Calu3 (cell line): ENCODE data around the gene LPXN. TPM values are rescaled to one million over a fixed set of nuclear protein-coding genes. Genes with fewer than 3 reads are reported as not detected.

Experiments
- BruUV-seq: library from RNA; stranded (reverse); fragments of 400-500 nt; replicated peaks from 2 replicates; lab custom pipeline; 2021; lab: Mats Ljungman, UMichigan
- CTCF ChIA-PET: fragments of 300-600 bp; sonication (Branson Sonifier 250); formaldehyde crosslinking; loops from one replicate; lab custom pipeline; 2022; ENCODE audit warnings: antibody characterized with exemption; lab: Charles Lee
- DNase-seq: peaks from one replicate; pipeline ENCODE4 v3.0.0; 2022
- H3K27ac Mint-ChIP-seq: one replicate; pipeline ENCODE4 v1.8.0; 2022; ENCODE audit warnings: mixed read lengths; ENCODE audit not compliant: unreplicated experiment
- H3K27me3 Mint-ChIP-seq: one replicate; pipeline ENCODE4 v1.8.0; 2022; ENCODE audit warnings: mixed read lengths; ENCODE audit not compliant: unreplicated experiment
- H3K36me3 Mint-ChIP-seq: one replicate; pipeline ENCODE4 v1.8.0; 2022; ENCODE audit warnings: mild to moderate bottlenecking, moderate library complexity, mixed read lengths; ENCODE audit not compliant: insufficient read depth, unreplicated experiment
- H3K4me1 Mint-ChIP-seq: one replicate; pipeline ENCODE4 v1.8.0; 2022; ENCODE audit warnings: mild to moderate bottlenecking, low read depth, mixed read lengths; ENCODE audit not compliant: unreplicated experiment
- H3K4me3 Mint-ChIP-seq: one replicate; pipeline ENCODE4 v1.8.0; 2022; ENCODE audit warnings: mild to moderate bottlenecking, low read depth, moderate library complexity, mixed read lengths; ENCODE audit not compliant: unreplicated experiment
- H3K9me3 Mint-ChIP-seq: one replicate; pipeline ENCODE4 v1.8.0; 2022; ENCODE audit warnings: low read depth, mixed read lengths; ENCODE audit not compliant: unreplicated experiment
- CTCF ChIP-seq: fragments of 200-600 bp; IDR thresholded peaks from one replicate; pipeline ENCODE4 v1.8.0; 2022; ENCODE audit warnings: antibody characterized with exemption; ENCODE audit not compliant: unreplicated experiment
- intact Hi-C: fragments of 100-400 bp; cut with micrococcal nuclease; formaldehyde crosslinking; loops from one replicate; pipeline ENCODE4 v1.10.0; 2022; ENCODE audit not compliant: unreplicated experiment
- total RNA-seq: library from RNA; stranded (reverse); gene quantifications from 2 replicates; pipeline ENCODE4 v1.2.3, GENCODE V29; 2022

Gene LPXN
- total RNA-seq, 1 experiment from 2014 or later: 4.0 TPM

- Mint-ChIP-seq H3K36me3 (peaks cover 12% of the 10 kb centered on the region), H3K9me3 (no peaks in the 10 kb centered on the region), H3K27ac (no peak overlapping the region), H3K4me3 (no peak overlapping the region), H3K4me1 (peaks cover 31% of the 10 kb centered on the region), H3K27me3 (no peaks in the 10 kb centered on the region)
- no peak for TF ChIP-seq CTCF
- CTCF ChIA-PET: no interaction called here
- intact Hi-C loops: no loop called here
- no TSS peak for BruUV-seq
- DNase-seq: no peak
Observed at GRCh38 chr11:58597486-58598144, 22.0 kb upstream of the LPXN start.

DNA sequence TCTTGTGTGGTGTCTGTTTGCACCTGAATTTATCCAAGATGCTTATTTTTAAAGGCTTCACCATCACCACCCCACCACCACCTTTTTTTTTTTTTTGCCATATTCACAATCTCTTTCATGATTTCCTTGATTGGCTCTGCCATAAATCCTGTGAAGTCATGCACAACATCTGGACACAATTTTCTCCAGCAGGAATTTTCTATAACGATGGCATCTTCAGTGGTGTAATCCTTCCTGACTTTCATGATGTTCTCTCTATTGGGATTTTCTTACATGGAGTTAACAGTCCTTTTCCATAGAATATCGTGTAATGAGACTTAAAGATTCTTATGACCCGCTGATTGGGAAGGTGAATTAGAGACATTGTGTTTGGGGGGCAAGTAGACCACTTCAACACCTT is 21.0 kb upstream of the LPXN start:
- Mint-ChIP-seq H3K27ac (no peak overlapping the region), H3K4me1 (peaks cover 37% of the 10 kb centered on the region), H3K4me3 (no peak overlapping the region), H3K9me3 (no peaks in the 10 kb centered on the region), H3K27me3 (no peaks in the 10 kb centered on the region), H3K36me3 (peaks cover 19% of the 10 kb centered on the region)
- BruUV-seq: no TSS peak
- DNase-seq: no peak
- TF ChIP-seq CTCF: no peak
- intact Hi-C loops: no loop called here
- CTCF ChIA-PET: no interaction called here

- Mint-ChIP-seq H3K9me3 (no peaks in the 10 kb centered on the region), H3K4me1 (peaks cover 27% of the 10 kb centered on the region), H3K36me3 (peaks cover 14% of the 10 kb centered on the region), H3K27ac (no peak overlapping the region), H3K4me3 (no peak overlapping the region), H3K27me3 (no peaks in the 10 kb centered on the region)
- intact Hi-C loops: no loop called here
- no peak for DNase-seq
- TF ChIP-seq CTCF: no peak
- no TSS peak for BruUV-seq
- CTCF ChIA-PET: no interaction called here
Observed at GRCh38 chr11:58594826-58595225, 19.2 kb upstream of the LPXN start.

- no peak for DNase-seq
- Mint-ChIP-seq H3K4me3 (peak overlapping the region; percentile 4), H3K9me3 (no peaks in the 10 kb centered on the region), H3K36me3 (peaks cover 14% of the 10 kb centered on the region), H3K4me1 (peaks cover 27% of the 10 kb centered on the region), H3K27ac (peak overlapping the region; percentile 52), H3K27me3 (no peaks in the 10 kb centered on the region)
- TF ChIP-seq CTCF: no peak
- no TSS peak for BruUV-seq
- intact Hi-C loops: no loop called here
- CTCF ChIA-PET: no interaction called here
Observed at GRCh38 chr11:58592760-58593472, 17.3 kb upstream of the LPXN start.
